Naive B cell (primary cell): Measurements from ENCODE around the gene DHRSX. TPM values are rescaled to one million over a fixed set of nuclear protein-coding genes. Genes with fewer than 3 reads are reported as not detected.
A peak's percentile ranks its signal among the peaks of the same experiment; 100 is the strongest.
"Not testable (repeated sequence)": the region's sequence is repeated elsewhere in the genome, so short reads cannot be mapped to it uniquely, and the experiment has no call there.

Experiments
- ATAC-seq, 2 donors: fragments of 150-1000 bp; cut with Tn5 transposase; 2 replicates each; pipeline ENCODE4 v1.10.0; 2021; ENCODE audit warnings: low read depth in 2 of 2, mild to moderate bottlenecking in 2 of 2, moderate library complexity in 2 of 2
- DNase-seq: peaks from one replicate; pipeline ENCODE4 v3.0.0; 2022
- H3K27ac Mint-ChIP-seq, 6 donors: one replicate each; pipeline ENCODE4 v1.8.0; 2020 to 2022; ENCODE audit warnings: mild to moderate bottlenecking in 6 of 6, mixed read lengths in 6 of 6, moderate library complexity in 5 of 6, inconsistent platforms in 2 of 6
- H3K27me3 Mint-ChIP-seq, 3 donors: one replicate each; pipeline ENCODE4 v1.8.0; 2021 to 2022; ENCODE audit warnings: mixed read lengths in 3 of 3, mild to moderate bottlenecking in 1 of 3
- H3K36me3 Mint-ChIP-seq, 2 donors: one replicate each; pipeline ENCODE4 v1.8.0; 2020 to 2022; ENCODE audit warnings: mixed read lengths in 2 of 2, inconsistent platforms in 1 of 2, mild to moderate bottlenecking in 1 of 2
- H3K4me1 Mint-ChIP-seq, 3 donors: one replicate each; pipeline ENCODE4 v1.8.0; 2020 to 2022; ENCODE audit warnings: mixed read lengths in 3 of 3, inconsistent platforms in 1 of 3, mild to moderate bottlenecking in 1 of 3, moderate library complexity in 1 of 3
- H3K4me3 Mint-ChIP-seq, 8 donors: one replicate each; pipeline ENCODE4 v1.8.0; 2020 to 2022; ENCODE audit warnings: mild to moderate bottlenecking in 8 of 8, mixed read lengths in 8 of 8, moderate library complexity in 8 of 8, inconsistent platforms in 2 of 8
- H3K9me3 Mint-ChIP-seq, 7 donors: one replicate each; pipeline ENCODE4 v1.8.0; 2020 to 2022; ENCODE audit warnings: mixed read lengths in 7 of 7, mild to moderate bottlenecking in 5 of 7, inconsistent platforms in 2 of 7, moderate library complexity in 1 of 7
- polyA plus RNA-seq, 6 donors: library from polyadenylated mRNA; unstranded; fragments of 300-500 nt; fragmentation: Illumina TruSeq; gene quantifications; one replicate each; pipeline ENCODE4 v1.2.3, GENCODE V29; 2021; ENCODE audit warnings: low read depth in 6 of 6

Gene DHRSX
- polyA plus RNA-seq, 6 donors from 2014 or later: 20.9 to 33.3 (median 28.4) TPM

DNA sequence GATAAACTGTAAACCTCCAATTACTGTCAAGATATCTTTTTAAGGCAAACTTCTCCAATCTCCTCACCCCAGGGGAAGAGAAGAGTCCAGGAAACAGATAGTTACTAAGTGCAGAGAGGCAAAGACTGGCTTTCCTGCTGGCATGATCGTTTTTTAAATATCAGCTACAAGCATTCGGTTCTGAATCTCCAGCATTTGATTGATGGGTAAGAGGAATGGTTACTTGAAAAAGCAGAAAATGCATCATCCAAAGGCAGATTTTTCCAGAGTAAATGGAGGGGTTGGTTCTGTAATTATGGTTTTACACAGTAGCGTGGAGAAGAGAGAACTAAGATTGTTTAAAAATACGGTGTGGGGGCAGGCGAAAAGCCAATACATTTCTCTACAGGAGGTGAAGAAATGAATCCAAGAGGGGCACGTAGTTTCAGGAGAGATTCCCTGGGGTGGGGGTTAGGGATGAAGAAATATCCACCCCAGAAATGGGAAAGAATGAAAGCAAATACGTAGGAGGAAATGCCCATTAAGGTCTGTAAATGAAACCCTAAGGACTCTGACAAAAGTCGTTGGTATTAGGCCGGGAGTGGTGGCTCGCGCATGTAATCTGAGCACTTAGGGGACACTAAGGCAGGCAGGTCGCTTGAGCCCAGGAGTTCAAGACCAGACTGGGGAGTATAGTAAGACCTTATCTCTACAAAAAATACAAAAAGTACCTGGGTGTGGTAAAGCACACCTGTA is 248.3 kb downstream of the DHRSX start:
- Mint-ChIP-seq H3K9me3 (peaks cover 0 to 21% (median 8%) of the 10 kb centered on the region in 7 donors), H3K36me3 (peaks cover 6 to 24% of the 10 kb centered on the region in 2 donors), H3K27me3 (no peaks in the 10 kb centered on the region), H3K4me3 (no peak overlapping the region), H3K4me1 (peaks cover 11 to 16% (median 14%) of the 10 kb centered on the region in 3 donors), H3K27ac (no peak overlapping the region)
- no peak for DNase-seq
- ATAC-seq: no peak

DNA sequence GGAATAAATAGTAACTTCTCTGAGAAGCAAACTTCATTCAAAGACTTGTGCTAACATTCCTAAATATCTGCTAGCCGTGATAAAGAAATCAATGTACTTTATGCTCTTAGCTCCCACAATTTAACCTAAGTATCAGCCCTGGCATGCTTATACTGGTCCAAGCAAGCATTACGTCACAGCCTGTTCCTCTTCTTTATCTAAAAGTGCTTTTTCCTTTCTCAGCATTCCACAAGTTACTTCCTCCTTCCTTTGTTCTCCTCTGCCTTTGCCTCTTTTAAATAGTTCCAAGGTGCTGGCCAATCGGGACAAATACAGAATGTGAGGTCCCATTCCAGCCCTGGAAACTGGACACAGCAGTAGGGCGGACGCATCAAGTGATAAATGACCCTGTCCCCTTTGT is 249.6 kb downstream of the DHRSX start:
- H3K27ac Mint-ChIP-seq: no peak overlapping the region
- H3K4me3 Mint-ChIP-seq: no peak overlapping the region
- peaks cover 6 to 24% of the 10 kb centered on the region in 2 donors for H3K36me3 Mint-ChIP-seq
- no peak for ATAC-seq
- no peaks in the 10 kb centered on the region for H3K27me3 Mint-ChIP-seq
- DNase-seq: no peak
- peaks cover 0 to 21% (median 8%) of the 10 kb centered on the region in 7 donors for H3K9me3 Mint-ChIP-seq
- peaks cover 4 to 11% (median 9%) of the 10 kb centered on the region in 3 donors for H3K4me1 Mint-ChIP-seq

DNA sequence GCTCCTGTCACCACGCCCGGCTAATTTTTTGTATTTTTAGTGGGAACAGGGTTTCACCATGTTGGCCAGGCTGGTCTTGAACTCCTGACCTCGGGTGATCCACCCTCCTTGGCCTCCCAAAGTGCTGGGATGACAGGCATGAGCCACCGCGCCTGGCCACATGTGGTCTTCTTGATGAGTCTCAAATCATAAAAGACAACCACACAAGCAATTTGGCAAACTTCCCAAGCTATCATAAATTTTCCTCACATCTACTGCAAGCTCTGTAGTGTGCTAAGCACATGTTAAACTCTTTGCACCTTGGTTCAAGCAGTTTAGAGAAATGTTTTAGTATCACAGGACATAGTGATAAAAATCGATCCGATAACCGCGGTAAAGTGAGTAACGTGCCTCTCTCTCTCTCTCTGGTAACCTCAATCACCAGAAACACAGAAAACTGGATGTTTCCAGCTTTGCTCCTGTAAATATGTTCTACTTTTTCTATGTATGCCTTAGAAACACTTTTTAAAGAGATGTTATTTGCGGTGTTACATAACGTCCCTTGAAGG is 256.8 kb downstream of the DHRSX start:
- no peak for ATAC-seq
- peaks cover 0 to 3% (median 0%) of the 10 kb centered on the region in 7 donors for H3K9me3 Mint-ChIP-seq
- H3K4me1 Mint-ChIP-seq: peaks cover 0 to 20% (median 5%) of the 10 kb centered on the region in 3 donors

DNA sequence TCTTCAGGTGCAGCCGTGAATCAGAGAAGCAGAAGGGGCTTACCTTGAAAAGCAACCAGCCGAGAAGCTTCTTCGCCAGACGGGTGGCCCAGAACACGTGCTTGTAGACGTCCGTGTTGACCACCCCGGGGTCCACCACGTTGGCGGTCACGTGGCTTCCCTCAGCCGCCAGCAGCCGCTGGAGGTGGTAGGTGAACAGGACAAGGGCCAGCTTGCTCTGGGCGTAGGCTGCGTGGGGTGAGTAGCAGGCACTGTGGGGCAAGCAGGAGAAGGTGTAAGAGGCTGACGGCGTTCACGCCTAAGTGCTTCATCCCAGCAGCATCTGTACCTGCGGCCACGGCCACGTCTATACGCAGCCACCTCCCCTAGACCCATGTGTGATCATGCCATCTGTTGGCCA is 257.8 kb downstream of the DHRSX start:
- Mint-ChIP-seq H3K27ac (no peak overlapping the region), H3K4me3 (no peak overlapping the region), H3K4me1 (peaks cover 0 to 15% (median 0%) of the 10 kb centered on the region in 3 donors), H3K27me3 (no peaks in the 10 kb centered on the region), H3K9me3 (peaks cover 0 to 2% (median 0%) of the 10 kb centered on the region in 7 donors), H3K36me3 (peaks cover 7 to 22% of the 10 kb centered on the region in 2 donors)
- DNase-seq: no peak
- no peak for ATAC-seq

More for the DNA sequence above, 256.8 kb downstream of the DHRSX start:
- Mint-ChIP-seq H3K27me3 (no peaks in the 10 kb centered on the region), H3K36me3 (peaks cover 13 to 19% of the 10 kb centered on the region in 2 donors), H3K4me3 (no peak overlapping the region), H3K27ac (peak overlapping the region in 1 of 6 donors; percentile 84)
- DNase-seq: no peak

DNA sequence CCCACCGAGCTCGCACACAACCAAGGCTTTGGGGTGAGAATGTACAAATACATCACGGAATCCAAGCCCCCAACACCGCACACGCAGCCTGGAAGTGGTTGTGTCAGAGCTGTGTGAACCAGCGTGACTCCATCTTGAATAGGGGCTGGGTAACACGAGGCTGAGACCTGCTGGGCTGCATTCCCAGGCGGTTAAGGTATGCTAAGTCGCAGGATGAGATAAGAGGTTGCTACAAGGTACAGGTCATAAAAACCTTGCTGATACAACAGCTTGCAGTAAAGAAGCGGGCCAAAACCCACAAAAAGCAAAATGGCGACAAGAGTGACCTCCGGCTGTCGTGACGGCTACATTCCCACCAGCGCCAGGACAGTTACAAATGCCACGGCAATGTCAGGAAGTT is 258.4 kb downstream of the DHRSX start:
- ATAC-seq (no peak), DNase-seq (no peak)
- Mint-ChIP-seq H3K36me3 (peaks cover 7 to 26% of the 10 kb centered on the region in 2 donors), H3K9me3 (peaks cover 0 to 2% (median 0%) of the 10 kb centered on the region in 7 donors), H3K4me3 (no peak overlapping the region), H3K4me1 (peaks cover 0 to 15% (median 0%) of the 10 kb centered on the region in 3 donors), H3K27ac (peak overlapping the region in 1 of 6 donors; percentile 93), H3K27me3 (no peaks in the 10 kb centered on the region)

DNA sequence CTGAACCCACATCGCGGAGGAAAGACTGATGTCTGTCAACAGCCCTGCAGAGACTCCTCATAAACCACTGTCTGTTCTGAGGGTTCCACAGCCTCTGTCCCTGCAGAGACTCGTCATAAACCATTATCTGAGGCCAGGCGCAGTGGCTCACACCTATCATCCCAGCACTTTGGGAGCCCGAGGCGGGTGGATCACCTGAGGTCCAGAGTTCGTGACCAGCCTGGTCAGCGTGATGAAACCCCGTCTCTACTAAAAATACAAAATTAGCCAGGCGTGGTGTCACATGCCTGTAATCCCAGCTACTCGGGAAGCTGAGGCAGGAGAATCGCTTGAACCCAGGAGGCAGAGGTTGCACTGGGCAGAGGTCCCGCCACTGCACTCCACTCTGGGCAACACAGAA is 259.3 kb downstream of the DHRSX start:
- H3K36me3 Mint-ChIP-seq: peaks cover 7 to 26% of the 10 kb centered on the region in 2 donors

DNA sequence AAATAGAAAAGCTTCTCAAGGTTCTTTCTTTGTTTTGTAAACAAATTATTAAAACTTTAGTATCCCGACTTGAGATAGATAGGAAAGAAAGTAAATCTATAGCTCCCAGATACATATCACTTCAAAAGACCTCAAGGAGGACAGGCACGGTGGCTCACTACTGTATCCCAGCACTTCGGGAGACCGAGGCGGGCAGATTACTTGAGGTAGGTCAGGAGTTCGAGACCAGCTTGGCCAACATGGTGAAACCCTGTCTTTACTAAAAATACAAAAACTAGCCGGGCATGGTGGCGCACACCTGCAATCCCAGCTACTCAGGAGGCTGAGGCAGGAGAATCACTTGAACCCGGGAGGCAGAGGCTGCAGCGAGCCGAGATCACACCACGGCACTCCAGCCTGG is 260.0 kb downstream of the DHRSX start:
- peaks cover 0 to 15% (median 0%) of the 10 kb centered on the region in 3 donors for H3K4me1 Mint-ChIP-seq
- DNase-seq, H3K4me3 Mint-ChIP-seq, H3K27me3 Mint-ChIP-seq, ATAC-seq, H3K27ac Mint-ChIP-seq, H3K9me3 Mint-ChIP-seq: not testable (repeated sequence)
- H3K36me3 Mint-ChIP-seq: peaks cover 7 to 26% of the 10 kb centered on the region in 2 donors

More for the DNA sequence above, 259.3 kb downstream of the DHRSX start:
- not testable (repeated sequence) for H3K9me3 Mint-ChIP-seq, ATAC-seq, DNase-seq, H3K4me3 Mint-ChIP-seq, H3K27me3 Mint-ChIP-seq
- H3K4me1 Mint-ChIP-seq: peaks cover 0 to 15% (median 0%) of the 10 kb centered on the region in 3 donors
- peak overlapping the region in 2 of 6 donors; percentile 42 to 93 for H3K27ac Mint-ChIP-seq

DNA sequence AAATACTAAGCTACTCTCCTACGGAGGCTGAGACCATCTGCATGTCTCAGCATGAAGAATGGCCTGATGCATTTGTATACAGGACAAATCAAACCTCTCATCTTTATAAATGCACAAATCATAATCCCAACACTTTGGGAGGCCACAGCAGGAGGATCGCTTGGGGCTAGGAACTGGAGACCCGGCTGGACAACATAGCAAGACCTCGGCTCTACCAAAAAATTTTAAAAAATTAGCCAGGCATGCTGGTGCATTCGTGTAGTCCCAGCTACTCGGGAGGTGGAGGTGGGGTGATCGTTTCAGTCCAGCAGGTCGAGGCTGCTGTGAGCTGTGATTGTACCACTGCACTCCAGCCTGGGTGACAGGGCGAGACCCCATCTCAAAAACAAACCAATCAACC is 262.8 kb downstream of the DHRSX start:
- DNase-seq (no peak), ATAC-seq (no peak)
- peaks cover 7 to 32% of the 10 kb centered on the region in 2 donors for H3K36me3 Mint-ChIP-seq
- H3K27me3 Mint-ChIP-seq: no peaks in the 10 kb centered on the region
- H3K4me1 Mint-ChIP-seq: peaks cover 12 to 29% (median 12%) of the 10 kb centered on the region in 3 donors
- peaks cover 0 to 2% (median 0%) of the 10 kb centered on the region in 7 donors for H3K9me3 Mint-ChIP-seq
- H3K4me3 Mint-ChIP-seq: no peak overlapping the region
- no peak overlapping the region for H3K27ac Mint-ChIP-seq

DNA sequence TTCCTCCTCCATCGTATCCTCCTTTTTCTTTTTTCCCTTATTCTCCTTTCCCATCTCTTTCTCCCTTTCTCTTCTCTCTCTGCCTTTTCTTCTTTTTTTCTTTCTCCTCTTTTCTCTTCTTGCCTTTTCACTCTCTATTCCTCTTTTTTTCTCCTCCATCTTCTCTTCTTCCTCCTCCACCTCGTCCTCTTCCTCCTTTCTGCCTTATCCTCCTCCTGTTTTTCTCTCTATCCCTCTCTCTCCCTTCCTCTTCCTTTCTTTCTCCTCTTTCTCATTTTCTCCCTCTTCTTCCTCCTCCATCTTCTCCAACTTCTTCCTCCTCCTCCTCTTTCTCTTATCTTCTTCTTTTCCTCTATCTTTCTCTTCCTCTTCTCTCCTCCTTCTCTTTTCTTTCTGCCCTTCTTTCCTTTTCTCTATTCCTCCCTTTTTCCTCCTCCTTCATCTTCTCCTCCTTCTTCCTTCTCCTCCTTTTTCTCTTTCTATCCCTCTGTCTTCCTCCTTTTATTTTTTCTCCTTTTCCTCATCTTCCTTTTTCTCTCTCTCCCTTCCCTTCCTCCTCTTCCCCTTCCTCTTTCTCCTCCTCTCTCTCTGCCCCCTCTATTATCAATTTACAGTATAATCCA is 269.1 kb downstream of the DHRSX start:
- Mint-ChIP-seq H3K27ac (peak overlapping the region in 3 of 6 donors; percentile 4 to 87 (median 68)), H3K4me3 (peak overlapping the region in 1 of 8 donors; percentile 35), H3K36me3 (peaks cover 19 to 37% of the 10 kb centered on the region in 2 donors), H3K9me3 (peaks cover 4 to 28% (median 9%) of the 10 kb centered on the region in 7 donors), H3K27me3 (no peaks in the 10 kb centered on the region), H3K4me1 (peaks cover 23 to 40% (median 37%) of the 10 kb centered on the region in 3 donors)
- DNase-seq: no peak
- no peak for ATAC-seq

DNA sequence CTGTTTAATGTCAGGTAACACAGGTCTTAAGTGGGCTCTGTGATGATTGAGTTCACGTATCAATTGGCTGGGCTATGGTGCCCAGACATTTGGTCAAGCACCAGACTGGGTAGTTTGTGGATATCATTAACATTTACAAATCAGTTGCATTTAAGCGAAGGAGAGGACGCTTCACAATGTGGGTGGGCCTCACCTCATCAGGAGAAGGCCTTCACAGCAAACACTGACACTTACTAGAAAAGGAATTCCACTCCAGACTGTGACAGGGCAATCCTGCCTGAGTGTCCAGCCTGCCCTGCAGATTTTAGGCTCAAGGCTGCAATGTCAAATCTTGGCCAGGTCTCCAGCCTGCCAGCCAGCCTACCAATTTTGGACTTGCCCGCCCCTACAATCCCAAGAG is 270.3 kb downstream of the DHRSX start:
- DNase-seq: no peak
- no peak overlapping the region for H3K4me3 Mint-ChIP-seq
- peaks cover 23 to 43% (median 40%) of the 10 kb centered on the region in 3 donors for H3K4me1 Mint-ChIP-seq
- no peak overlapping the region for H3K27ac Mint-ChIP-seq
- H3K9me3 Mint-ChIP-seq: peaks cover 4 to 28% (median 9%) of the 10 kb centered on the region in 7 donors
- ATAC-seq: no peak
- no peaks in the 10 kb centered on the region for H3K27me3 Mint-ChIP-seq
- peaks cover 19 to 41% of the 10 kb centered on the region in 2 donors for H3K36me3 Mint-ChIP-seq

DNA sequence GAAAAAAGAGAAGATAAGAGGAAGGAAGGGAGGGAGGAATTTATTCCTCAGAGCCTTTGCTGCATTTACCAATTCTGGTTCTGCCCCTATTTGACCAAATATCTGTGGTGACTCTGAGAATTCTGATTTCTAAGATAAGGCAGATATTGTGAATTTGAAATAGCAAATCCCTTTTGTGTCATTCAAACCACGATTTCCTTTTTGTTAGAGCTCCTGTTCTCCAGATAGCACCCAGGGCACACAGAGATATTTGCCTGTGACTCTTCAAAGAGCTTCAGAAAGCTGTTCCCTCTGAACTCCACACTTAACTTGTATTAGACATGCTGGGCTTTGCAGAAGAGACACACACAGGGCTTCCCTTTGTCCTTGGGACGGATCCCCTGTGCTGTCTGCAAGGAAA is 272.2 kb downstream of the DHRSX start:
- Mint-ChIP-seq H3K9me3 (peaks cover 9 to 32% (median 21%) of the 10 kb centered on the region in 7 donors), H3K4me1 (peaks cover 17 to 38% (median 35%) of the 10 kb centered on the region in 3 donors), H3K27me3 (no peaks in the 10 kb centered on the region), H3K27ac (no peak overlapping the region), H3K36me3 (peaks cover 21 to 61% of the 10 kb centered on the region in 2 donors), H3K4me3 (no peak overlapping the region)
- no peak for ATAC-seq
- DNase-seq: no peak

DNA sequence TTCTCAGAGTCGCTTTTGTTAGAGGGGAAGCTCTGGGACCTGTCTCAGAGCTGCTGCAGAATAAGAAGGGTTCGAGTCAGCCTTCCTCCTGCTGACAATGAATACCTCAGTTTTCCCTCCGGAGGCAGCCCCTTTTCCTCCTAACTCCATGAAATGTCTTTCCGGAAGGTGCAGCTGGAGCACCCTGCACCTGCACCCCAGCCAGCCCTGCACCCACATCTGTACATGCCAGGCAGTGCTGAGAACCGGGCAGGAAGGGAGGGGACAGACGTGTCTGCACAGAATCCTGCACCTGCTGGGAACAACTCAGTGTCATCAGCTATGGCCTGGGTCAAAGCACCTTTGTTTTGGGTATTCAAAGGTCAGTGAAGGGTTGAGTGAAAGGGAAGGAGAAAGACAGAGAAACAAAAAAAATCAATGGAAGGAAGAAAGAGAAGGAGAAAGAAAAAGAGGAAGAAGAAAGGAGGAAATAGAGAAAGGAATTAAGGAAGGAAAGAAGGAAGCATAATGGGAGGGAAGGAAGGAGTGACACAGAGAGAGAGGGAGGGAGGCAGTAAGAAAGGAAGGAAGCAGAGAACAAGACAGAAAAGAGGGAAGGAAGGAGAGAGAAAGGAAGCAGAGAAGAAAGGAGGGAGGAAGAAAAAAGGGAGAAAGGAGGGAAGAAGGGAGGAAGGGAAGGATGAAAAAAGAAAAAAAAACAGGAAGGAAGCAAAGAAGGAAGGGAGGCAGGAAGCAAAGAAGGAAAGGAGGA is 273.7 kb downstream of the DHRSX start:
- DNase-seq: no peak
- peak overlapping the region in 4 of 6 donors; percentile 60 to 99 (median 84) for H3K27ac Mint-ChIP-seq
- peaks cover 26 to 72% of the 10 kb centered on the region in 2 donors for H3K36me3 Mint-ChIP-seq
- no peaks in the 10 kb centered on the region for H3K27me3 Mint-ChIP-seq
- H3K9me3 Mint-ChIP-seq: peaks cover 19 to 41% (median 32%) of the 10 kb centered on the region in 7 donors
- H3K4me1 Mint-ChIP-seq: peaks cover 10 to 29% (median 23%) of the 10 kb centered on the region in 3 donors
- no peak overlapping the region for H3K4me3 Mint-ChIP-seq
- no peak for ATAC-seq

DNA sequence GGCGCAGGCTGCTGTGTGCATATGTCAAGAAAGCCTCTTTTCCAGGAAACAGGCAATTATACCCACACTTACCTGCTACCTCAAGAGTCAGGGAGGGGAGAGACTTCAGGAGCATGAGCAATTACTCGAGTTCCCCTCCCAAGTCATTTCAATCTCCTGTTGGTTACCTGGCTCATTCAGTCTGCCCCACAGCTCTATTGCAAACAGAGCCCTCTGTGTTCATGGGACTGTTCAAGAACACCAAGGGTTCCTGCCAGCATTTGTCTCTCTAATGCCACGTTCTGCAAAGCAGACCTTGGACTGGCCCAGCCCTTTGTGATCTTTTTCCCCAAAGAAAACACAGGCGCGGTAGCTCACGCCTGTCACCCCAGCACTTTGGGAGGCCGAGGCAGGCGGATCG is 274.6 kb downstream of the DHRSX start:
- H3K27me3 Mint-ChIP-seq: no peaks in the 10 kb centered on the region
- ATAC-seq: no peak
- H3K36me3 Mint-ChIP-seq: peaks cover 33 to 71% of the 10 kb centered on the region in 2 donors
- no peak overlapping the region for H3K4me3 Mint-ChIP-seq
- peaks cover 20 to 44% (median 28%) of the 10 kb centered on the region in 7 donors for H3K9me3 Mint-ChIP-seq
- H3K4me1 Mint-ChIP-seq: peaks cover 3 to 20% (median 14%) of the 10 kb centered on the region in 3 donors
- DNase-seq: no peak
- H3K27ac Mint-ChIP-seq: no peak overlapping the region
